Stomach (tissue), 9 donors: ENCODE measurements around the gene ST6GALNAC3. TPM values are rescaled to one million over a fixed set of nuclear protein-coding genes. Genes with fewer than 3 reads are reported as not detected.

Experiments used
- DNase-seq, 2 donors: peaks; one replicate each; pipeline versions ENCODE4 v3.0.0 to v3.0.0-alpha.2; 2013 to 2019
- H3K27ac ChIP-seq, 5 donors: fragments of 200-600 bp in 4 of 5; sonication (generic) in 4 of 5; one replicate each; pipeline ENCODE4 v1.5.1; 2013 to 2019; ENCODE audit warnings: mild to moderate bottlenecking in 1 of 5, moderate library complexity in 1 of 5
- H3K27me3 ChIP-seq, 3 donors: fragments of 200-600 bp; sonication (generic); one replicate each; pipeline ENCODE4 v1.5.1; 2017 to 2019; ENCODE audit warnings: mixed run types in 1 of 3
- H3K36me3 ChIP-seq, 4 donors: fragments of 200-600 bp; sonication (generic); 1 replicate in 3 of 4; 2 replicates in 1 of 4; pipeline ENCODE4 v1.5.1; 2016 to 2019
- H3K4me1 ChIP-seq, 4 donors: fragments of 200-600 bp; sonication (generic); one replicate each; pipeline ENCODE4 v1.5.1; 2016 to 2019
- H3K4me3 ChIP-seq, 4 donors: fragments of 200-600 bp; sonication (generic) in 3 of 4; one replicate each; pipeline ENCODE4 v1.5.1; 2016 to 2019; ENCODE audit warnings: mild to moderate bottlenecking in 1 of 4
- H3K9me3 ChIP-seq, 4 donors: fragments of 200-600 bp; sonication (generic); one replicate each; pipeline ENCODE4 v1.5.1; 2016 to 2019
- EP300 ChIP-seq: sonication (generic); formaldehyde crosslinking; IDR thresholded peaks from one replicate; pipeline ENCODE4 v1.6.1; 2017; ENCODE audit warnings: antibody characterized with exemption
- POLR2A ChIP-seq, 4 donors: fragments of 450-650 bp; IDR thresholded peaks; one replicate each; pipeline ENCODE4 v1.6.1; 2016; ENCODE audit warnings: antibody characterized with exemption in 4 of 4, control low read depth in 2 of 4, mild to moderate bottlenecking in 1 of 4, moderate library complexity in 1 of 4
- POLR2AphosphoS5 ChIP-seq, 3 donors: sonication (generic); formaldehyde crosslinking; IDR thresholded peaks; one replicate each; pipeline ENCODE4 v1.6.1; 2016; ENCODE audit warnings: antibody characterized with exemption in 3 of 3
- WGBS, 5 donors: extraction: QIAGEN DNeasy Blood & Tissue Kit in 3 of 5; methylation state at CpG; one replicate each; pipeline versions ENCODE4 v1.1.5 to v1.1.7; 2013 to 2018; 5-methylcytosine and 5-hydroxymethylcytosine counted together
- intact Hi-C: fragments of 100-400 bp; cut with DNase I; formaldehyde crosslinking; loops from one replicate; pipeline ENCODE4 v1.15.1; 2023; ENCODE audit warnings: low total_unique reads
- polyA plus RNA-seq, 3 donors: library from polyadenylated mRNA; stranded (reverse); fragments of 200-250 nt; gene quantifications; one replicate each; pipeline ENCODE4 v1.2.3, GENCODE V29; 2013
- total RNA-seq, 5 donors: library from RNA; depleted of rRNA; stranded (reverse); fragments of >200 nt; gene quantifications; one replicate each; pipeline versions ENCODE4 v1.1.0 to v1.2.3, GENCODE V29; 2014 to 2016
- TF ChIP-seq, protein P1 (sequence below), 7 experiments: fragments of 450-650 bp in 4 of 7; fragments of 200-600 bp in 3 of 7; sonication (generic) in 3 of 7; IDR thresholded peaks; one replicate each; pipeline ENCODE4 v1.5.1; 2016 to 2019; ENCODE audit warnings: antibody characterized with exemption in 7 of 7, control low read depth in 2 of 7, mild to moderate bottlenecking in 1 of 7
- donor health status: healthy with polysubstance abuse.
- donor health status: Bipolar disorder and iron deficiency.
- donor health status: healthy.

The ST6GALNAC3 gene
- total and polyA plus RNA-seq, 8 donors: under 0.01 to 21.7 (median 1.2) TPM; not detected in 1

DNA sequence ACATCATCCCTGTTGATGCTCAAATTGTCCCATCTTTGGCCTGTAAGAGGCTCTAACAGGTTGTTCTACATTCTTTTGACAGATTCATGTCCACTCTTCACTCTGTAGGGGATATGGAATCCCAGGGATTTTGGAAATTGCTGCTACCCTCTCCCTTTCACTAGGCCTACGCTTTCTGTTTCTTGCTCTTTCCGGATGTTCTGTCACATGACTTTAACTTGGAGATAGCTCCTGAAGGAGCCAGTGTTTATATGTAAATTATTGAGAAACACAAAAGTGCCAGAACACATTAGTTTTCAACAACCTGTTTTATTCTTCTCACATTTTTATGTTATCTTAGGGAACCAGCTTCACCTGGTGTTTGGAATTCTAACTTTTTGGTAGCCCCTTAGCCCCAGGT is 505.7 kb downstream of the ST6GALNAC3 start:
- TF ChIP-seq EP300: no peak
- TF ChIP-seq POLR2AphosphoS5 (IDR thresholded peaks at IDR 0.05): no peak
- TF ChIP-seq, protein P1, sequence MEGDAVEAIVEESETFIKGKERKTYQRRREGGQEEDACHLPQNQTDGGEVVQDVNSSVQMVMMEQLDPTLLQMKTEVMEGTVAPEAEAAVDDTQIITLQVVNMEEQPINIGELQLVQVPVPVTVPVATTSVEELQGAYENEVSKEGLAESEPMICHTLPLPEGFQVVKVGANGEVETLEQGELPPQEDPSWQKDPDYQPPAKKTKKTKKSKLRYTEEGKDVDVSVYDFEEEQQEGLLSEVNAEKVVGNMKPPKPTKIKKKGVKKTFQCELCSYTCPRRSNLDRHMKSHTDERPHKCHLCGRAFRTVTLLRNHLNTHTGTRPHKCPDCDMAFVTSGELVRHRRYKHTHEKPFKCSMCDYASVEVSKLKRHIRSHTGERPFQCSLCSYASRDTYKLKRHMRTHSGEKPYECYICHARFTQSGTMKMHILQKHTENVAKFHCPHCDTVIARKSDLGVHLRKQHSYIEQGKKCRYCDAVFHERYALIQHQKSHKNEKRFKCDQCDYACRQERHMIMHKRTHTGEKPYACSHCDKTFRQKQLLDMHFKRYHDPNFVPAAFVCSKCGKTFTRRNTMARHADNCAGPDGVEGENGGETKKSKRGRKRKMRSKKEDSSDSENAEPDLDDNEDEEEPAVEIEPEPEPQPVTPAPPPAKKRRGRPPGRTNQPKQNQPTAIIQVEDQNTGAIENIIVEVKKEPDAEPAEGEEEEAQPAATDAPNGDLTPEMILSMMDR (IDR thresholded peaks at IDR 0.05): no peak
- no peak for TF ChIP-seq POLR2A (IDR thresholded peaks at IDR 0.05)
- H3K4me3 ChIP-seq: no peak overlapping the region
- intact Hi-C loops: no loop called here
- no peak for DNase-seq
- H3K27ac ChIP-seq: no peak overlapping the region
- H3K27me3 ChIP-seq: no peaks in the 10 kb centered on the region
- H3K36me3 ChIP-seq: no peaks in the 10 kb centered on the region
- H3K4me1 ChIP-seq: no peaks in the 10 kb centered on the region
- H3K9me3 ChIP-seq: no peaks in the 10 kb centered on the region
- 83 to 98% (median 91%) methylated on average over 2 of the region's 2 CpGs for WGBS, 5 donors

DNA sequence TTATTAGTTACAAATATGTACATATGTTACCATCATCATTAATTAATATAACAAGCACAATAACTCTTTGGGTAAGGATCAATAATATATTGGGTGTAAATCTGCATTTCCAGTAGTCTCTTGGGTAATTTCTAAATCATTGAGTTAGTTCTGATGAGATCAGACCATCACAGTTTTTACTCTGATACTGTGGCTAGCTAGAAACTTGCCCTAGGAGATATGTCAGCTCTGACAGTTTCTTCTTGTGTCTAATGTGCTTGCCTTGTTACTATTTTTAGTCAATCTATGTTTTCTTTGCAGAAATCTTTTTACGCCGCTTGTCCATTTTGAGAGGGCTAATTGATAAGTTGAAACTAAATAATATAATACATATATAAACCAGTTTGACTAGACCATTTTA is 507.2 kb downstream of the ST6GALNAC3 start:
- WGBS, 5 donors: 95 to 98% (median 96%) methylated on average over 2 of the region's 2 CpGs
- Histone ChIP-seq H3K9me3 (no peaks in the 10 kb centered on the region), H3K36me3 (no peaks in the 10 kb centered on the region), H3K27me3 (no peaks in the 10 kb centered on the region), H3K4me1 (no peaks in the 10 kb centered on the region), H3K27ac (no peak overlapping the region), H3K4me3 (no peak overlapping the region)
- TF ChIP-seq POLR2A (IDR thresholded peaks at IDR 0.05) (no peak), POLR2AphosphoS5 (IDR thresholded peaks at IDR 0.05) (no peak)
- intact Hi-C loops: no loop called here
- DNase-seq: no peak

DNA sequence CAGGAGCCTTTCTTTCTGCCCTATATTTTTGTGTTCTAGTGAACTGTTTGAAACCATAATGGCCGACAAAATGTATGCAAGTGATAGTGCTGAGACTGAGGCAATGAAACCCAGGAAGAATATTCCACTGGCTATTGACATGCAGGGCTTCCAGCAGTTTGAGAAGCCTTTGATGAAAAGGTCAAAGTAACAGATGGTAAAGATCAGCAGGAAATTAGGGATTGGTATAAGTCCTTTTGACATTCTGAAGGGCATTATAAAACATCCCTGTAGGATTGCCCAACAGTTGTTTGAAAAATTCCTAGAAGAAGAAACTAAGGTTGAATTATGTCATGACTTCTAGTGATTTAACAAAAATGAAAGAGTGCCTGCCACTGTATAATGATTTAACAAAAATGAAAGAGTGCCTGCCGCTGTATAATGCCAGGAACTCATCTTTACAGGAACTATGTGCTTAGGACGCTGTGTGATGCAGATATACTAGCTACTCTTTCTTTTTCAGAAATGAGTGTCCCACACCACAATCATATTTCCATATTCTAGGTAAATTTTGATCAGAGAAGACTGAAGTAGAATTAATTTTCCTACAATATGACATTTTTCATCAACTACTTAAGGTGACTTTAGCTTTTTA is 508.8 kb downstream of the ST6GALNAC3 start:
- no peak overlapping the region for H3K4me3 ChIP-seq
- intact Hi-C loops: no loop called here
- H3K9me3 ChIP-seq: no peaks in the 10 kb centered on the region
- H3K27me3 ChIP-seq: no peaks in the 10 kb centered on the region
- 81 to 92% (median 84%) methylated on average over 3 of the region's 3 CpGs for WGBS, 5 donors
- no peak overlapping the region for H3K27ac ChIP-seq
- H3K4me1 ChIP-seq: no peaks in the 10 kb centered on the region
- H3K36me3 ChIP-seq: no peaks in the 10 kb centered on the region
- no peak for DNase-seq
- TF ChIP-seq, protein P1 (IDR thresholded peaks at IDR 0.05): no peak
- TF ChIP-seq EP300 (no peak), POLR2AphosphoS5 (IDR thresholded peaks at IDR 0.05) (no peak), POLR2A (IDR thresholded peaks at IDR 0.05) (no peak)

DNA sequence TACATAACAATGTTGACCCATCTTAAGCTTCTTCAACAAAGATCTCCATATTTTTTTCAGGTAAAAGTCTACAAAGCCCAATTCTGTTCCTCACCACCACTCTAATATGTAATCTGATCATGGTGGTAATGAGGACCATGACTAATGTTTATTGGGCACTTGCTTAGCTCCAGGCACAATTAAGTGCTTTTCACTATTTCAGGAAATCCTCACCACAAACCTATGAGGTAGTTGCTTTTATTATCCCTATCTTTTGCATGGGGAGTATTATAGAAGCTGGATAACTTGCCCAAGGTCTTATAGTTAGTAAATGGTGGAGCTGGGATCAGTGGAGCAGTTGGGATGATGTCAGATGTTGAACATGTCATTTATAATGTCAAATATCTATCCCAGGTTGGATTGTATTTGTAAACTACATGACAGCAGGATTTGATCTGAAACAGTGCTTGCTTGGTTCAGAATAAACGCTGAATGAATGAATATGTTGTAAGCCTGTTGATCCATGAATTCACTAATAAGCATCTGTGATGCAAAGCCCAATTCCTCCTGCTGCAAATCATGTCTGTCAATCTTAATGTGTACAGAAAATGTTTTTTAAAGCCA is 509.4 kb downstream of the ST6GALNAC3 start:
- H3K36me3 ChIP-seq: no peaks in the 10 kb centered on the region
- H3K9me3 ChIP-seq: no peaks in the 10 kb centered on the region
- TF ChIP-seq EP300: no peak
- TF ChIP-seq, protein P1 (IDR thresholded peaks at IDR 0.05): no peak
- no peak for TF ChIP-seq POLR2AphosphoS5 (IDR thresholded peaks at IDR 0.05)
- no peak for TF ChIP-seq POLR2A (IDR thresholded peaks at IDR 0.05)

More for the DNA sequence above, 509.4 kb downstream of the ST6GALNAC3 start:
- DNase-seq: no peak
- no peak overlapping the region for H3K4me3 ChIP-seq
- intact Hi-C loops: no loop called here
- H3K4me1 ChIP-seq: no peaks in the 10 kb centered on the region
- no peak overlapping the region for H3K27ac ChIP-seq
- WGBS, 5 donors: 88 to 97% (median 91%) methylated on average over 1 of the region's 1 CpG
- no peaks in the 10 kb centered on the region for H3K27me3 ChIP-seq
